ENCODE results near the gene HIPK1. TPM values are rescaled to one million over a fixed set of nuclear protein-coding genes. Genes with fewer than 3 reads are reported as not detected.
A peak's percentile ranks its signal among the peaks of the same experiment; 100 is the strongest.

HIPK1 gene
- total RNA-seq, 1 donor from 2014 or later = 41.0 TPM

GRCh38 chr1:114021665-114022099 is 92.6 kb downstream of the HIPK1 start:
- Mint-ChIP-seq H3K4me1 (ENCODE audit: low read depth, unreplicated experiment) (peaks cover 10% of the 10 kb centered on the region), H3K27ac (ENCODE audit: unreplicated experiment) (no peak overlapping the region), H3K9me3 (ENCODE audit: unreplicated experiment) (no peaks in the 10 kb centered on the region), H3K4me3 (ENCODE audit: unreplicated experiment) (no peak overlapping the region), H3K36me3 (ENCODE audit: unreplicated experiment) (peaks cover 7% of the 10 kb centered on the region), H3K27me3 (ENCODE audit: unreplicated experiment) (peaks cover 3% of the 10 kb centered on the region)
- no peak for DNase-seq
- TF ChIP-seq CTCF (IDR thresholded peaks at IDR 0.05; ENCODE audit: partially characterized antibody, unreplicated experiment) = no peak

GRCh38 chr1:114022877-114023276 is 93.8 kb downstream of the HIPK1 start:
- Mint-ChIP-seq H3K27me3 (ENCODE audit: unreplicated experiment) (peaks cover 3% of the 10 kb centered on the region), H3K4me3 (ENCODE audit: unreplicated experiment) (no peak overlapping the region), H3K27ac (ENCODE audit: unreplicated experiment) (peak overlapping the region; percentile 43), H3K36me3 (ENCODE audit: unreplicated experiment) (peaks cover 7% of the 10 kb centered on the region), H3K9me3 (ENCODE audit: unreplicated experiment) (no peaks in the 10 kb centered on the region), H3K4me1 (ENCODE audit: low read depth, unreplicated experiment) (peaks cover 10% of the 10 kb centered on the region)
- TF ChIP-seq CTCF (IDR thresholded peaks at IDR 0.05; ENCODE audit: partially characterized antibody, unreplicated experiment) = no peak
- no peak for DNase-seq

- Mint-ChIP-seq H3K27ac (ENCODE audit: unreplicated experiment) (peak overlapping the region; percentile 15), H3K4me3 (ENCODE audit: unreplicated experiment) (no peak overlapping the region), H3K36me3 (ENCODE audit: unreplicated experiment) (peaks cover 7% of the 10 kb centered on the region), H3K9me3 (ENCODE audit: unreplicated experiment) (no peaks in the 10 kb centered on the region), H3K4me1 (ENCODE audit: low read depth, unreplicated experiment) (peaks cover 10% of the 10 kb centered on the region), H3K27me3 (ENCODE audit: unreplicated experiment) (peaks cover 3% of the 10 kb centered on the region)
- no peak for DNase-seq
- no peak for TF ChIP-seq CTCF (IDR thresholded peaks at IDR 0.05; ENCODE audit: partially characterized antibody, unreplicated experiment)
These were observed 94.3 kb downstream of the HIPK1 start for GRCh38 chr1:114023377-114023776.

- Mint-ChIP-seq H3K27ac (ENCODE audit: unreplicated experiment) (peak overlapping the region; percentile 15), H3K9me3 (ENCODE audit: unreplicated experiment) (no peaks in the 10 kb centered on the region), H3K4me1 (ENCODE audit: low read depth, unreplicated experiment) (peaks cover 10% of the 10 kb centered on the region), H3K4me3 (ENCODE audit: unreplicated experiment) (no peak overlapping the region), H3K27me3 (ENCODE audit: unreplicated experiment) (peaks cover 3% of the 10 kb centered on the region), H3K36me3 (ENCODE audit: unreplicated experiment) (peaks cover 7% of the 10 kb centered on the region)
- DNase-seq = no peak
- no peak for TF ChIP-seq CTCF (IDR thresholded peaks at IDR 0.05; ENCODE audit: partially characterized antibody, unreplicated experiment)
These were observed 94.9 kb downstream of the HIPK1 start for GRCh38 chr1:114024049-114024448.

- Mint-ChIP-seq H3K4me3 (ENCODE audit: unreplicated experiment) (no peak overlapping the region), H3K27me3 (ENCODE audit: unreplicated experiment) (peaks cover 3% of the 10 kb centered on the region), H3K4me1 (ENCODE audit: low read depth, unreplicated experiment) (peaks cover 10% of the 10 kb centered on the region), H3K36me3 (ENCODE audit: unreplicated experiment) (no peaks in the 10 kb centered on the region), H3K9me3 (ENCODE audit: unreplicated experiment) (no peaks in the 10 kb centered on the region), H3K27ac (ENCODE audit: unreplicated experiment) (no peak overlapping the region)
- TF ChIP-seq CTCF (IDR thresholded peaks at IDR 0.05; ENCODE audit: partially characterized antibody, unreplicated experiment) = no peak
- DNase-seq = no peak
These were observed 96.7 kb downstream of the HIPK1 start for GRCh38 chr1:114025609-114026401.
